GM12878 (cell line): ENCODE results near the gene LDB3. TPM values are rescaled to one million over a fixed set of nuclear protein-coding genes. Genes with fewer than 3 reads are reported as not detected.

Experiments used
- ATAC-seq: fragments of 200-7000 bp; cut with Tn5 transposase; 3 replicates; pipeline ENCODE4 v1.9.1; 2020; ENCODE audit warnings: mild to moderate bottlenecking, moderate library complexity
- BruUV-seq: library from RNA; stranded (reverse); fragments of 400-500 nt; replicated peaks from 2 replicates; lab custom pipeline; 2021; lab: Mats Ljungman, UMichigan
- CTCF ChIA-PET: fragments of 300-600 bp; sonication (Branson Sonifier 250); formaldehyde crosslinking; extraction: SDS; loops from one replicate; lab custom pipeline; 2021; ENCODE audit warnings: inconsistent platforms; lab: Yijun Ruan, JAX
- POLR2A ChIA-PET: fragments of 350-600 bp; formaldehyde crosslinking; extraction: SDS; loops from one replicate; lab custom pipeline; 2021; ENCODE audit warnings: inconsistent platforms; lab: Charles Lee
- RAD21 ChIA-PET: fragments of 300-600 bp; sonication (Branson Sonifier 250); formaldehyde crosslinking; loops from one replicate; lab custom pipeline; 2023; ENCODE audit warnings: antibody characterized with exemption; ENCODE audit not compliant: unreplicated experiment; lab: Charles Lee
- SMC1A ChIA-PET: fragments of 300-600 bp; sonication (Branson Sonifier 250); formaldehyde crosslinking; loops from one replicate; lab custom pipeline; 2023; ENCODE audit not compliant: unreplicated experiment, uncharacterized antibody; lab: Charles Lee
- DNase-seq: peaks from one replicate; pipeline ENCODE4 v3.0.0-alpha.2; 2011; ENCODE audit warnings: low read depth, low spot score
- FAIRE-seq: peaks from 3 replicates; lab custom pipeline; 2011; peaks lifted over from hg19 to GRCh38; lab: Jason Lieb, UNC
- H2AFZ ChIP-seq: 2 replicates; pipeline ENCODE4 v1.6.0; 2011; ENCODE audit warnings: low read depth, low read length, control low read depth; ENCODE audit not compliant: control insufficient read depth
- H3K27ac ChIP-seq: 2 replicates; pipeline ENCODE4 v1.5.1; 2011; ENCODE audit warnings: control low read depth; ENCODE audit not compliant: control insufficient read depth, insufficient read depth
- H3K27me3 ChIP-seq, 2 experiments: replicated peaks in 1 of 2; 2 replicates each; pipeline versions ENCODE4 v1.6.0 to v1.6.1; 2011; ENCODE audit warnings: low read length in 1 of 2; ENCODE audit not compliant: control insufficient read depth in 2 of 2, insufficient read depth in 2 of 2
- H3K36me3 ChIP-seq, 2 experiments: 2 replicates each; pipeline ENCODE4 v1.5.1; 2011; ENCODE audit warnings: low read length in 1 of 2; ENCODE audit not compliant: control insufficient read depth in 2 of 2, insufficient read depth in 2 of 2
- H3K4me1 ChIP-seq: 2 replicates; pipeline ENCODE4 v1.6.1; 2011; ENCODE audit warnings: mild to moderate bottlenecking, low read length, moderate library complexity, mixed read lengths; ENCODE audit not compliant: control insufficient read depth, insufficient read depth
- H3K4me2 ChIP-seq: 2 replicates; pipeline ENCODE4 v1.6.0; 2011; ENCODE audit warnings: control low read depth; ENCODE audit not compliant: control insufficient read depth, insufficient read depth
- H3K4me3 ChIP-seq: fragments of 200-600 bp; sonication (generic); 2 replicates; pipeline ENCODE4 v1.5.1; 2016
- H3K79me2 ChIP-seq: 2 replicates; pipeline ENCODE4 v1.6.0; 2011; ENCODE audit warnings: low read length; ENCODE audit not compliant: control insufficient read depth, insufficient read depth
- H3K9ac ChIP-seq: 2 replicates; pipeline ENCODE4 v1.8.0; 2011; ENCODE audit warnings: low read length, control low read depth, mixed read lengths; ENCODE audit not compliant: control insufficient read depth, insufficient read depth
- H3K9me3 ChIP-seq: replicated peaks from 3 replicates; pipeline ENCODE4 v1.5.1; 2011; ENCODE audit warnings: mild to moderate bottlenecking, low read length; ENCODE audit not compliant: control insufficient read depth, insufficient read depth
- H4K20me1 ChIP-seq: 2 replicates; pipeline ENCODE4 v1.6.0; 2011; ENCODE audit not compliant: control insufficient read depth, insufficient read depth
- FOS ChIP-seq: IDR thresholded peaks from 3 replicates; pipeline ENCODE4 v1.6.1; 2011; ENCODE audit warnings: borderline replicate concordance; ENCODE audit not compliant: insufficient read length; ENCODE audit errors: extremely low read depth
- GATAD2B ChIP-seq: fragments of 450-650 bp; conservative IDR thresholded peaks from 2 replicates; pipeline ENCODE4 v1.6.1; 2017; ENCODE audit warnings: low read depth, mild to moderate bottlenecking, moderate library complexity
- KAT2A ChIP-seq: conservative IDR thresholded peaks from 2 replicates; pipeline ENCODE4 v1.6.1; 2011; ENCODE audit warnings: low read depth, low read length; ENCODE audit not compliant: control insufficient read depth
- MYB ChIP-seq: fragments of 150-350 bp; IDR thresholded peaks from 2 replicates; pipeline ENCODE4 v1.6.1; 2014; ENCODE audit warnings: mild to moderate bottlenecking, low read depth, low read length, borderline replicate concordance
- NFIC ChIP-seq: IDR thresholded peaks from 2 replicates; pipeline ENCODE4 v1.6.1; 2012; ENCODE audit warnings: low read depth, mild to moderate bottlenecking, inconsistent platforms, low read length, moderate library complexity
- RELB ChIP-seq: fragments of 450-650 bp; IDR thresholded peaks from 2 replicates; pipeline ENCODE4 v1.6.1; 2017; ENCODE audit warnings: low read depth, mild to moderate bottlenecking, moderate library complexity
- SPI1 ChIP-seq: IDR thresholded peaks from 2 replicates; pipeline ENCODE4 v1.6.1; 2011; ENCODE audit warnings: low read depth, mild to moderate bottlenecking, low read length, moderate library complexity, borderline replicate concordance; ENCODE audit not compliant: insufficient read depth
- SREBF2 ChIP-seq: IDR thresholded peaks from 2 replicates; pipeline ENCODE4 v1.6.1; 2012; ENCODE audit warnings: mild to moderate bottlenecking, low read length
- ZBTB4 ChIP-seq: fragments of 450-650 bp; formaldehyde crosslinking; IDR thresholded peaks from 2 replicates; pipeline ENCODE4 v1.4.0; 2022; ENCODE audit warnings: mild to moderate bottlenecking, moderate library complexity
- WGBS: methylation state at CpG from one replicate; pipeline ENCODE4 v1.1.6; 2016; ENCODE audit warnings: low lambda C conversion rate; ENCODE audit not compliant: insufficient replicate concordance, insufficient coverage; ENCODE audit errors: missing lambda C conversion rate; 5-methylcytosine and 5-hydroxymethylcytosine counted together
- in situ Hi-C: fragments of 300-500 bp; cut with MboI; formaldehyde crosslinking; loops from 9 replicates; pipeline ENCODE4 v1.14.3; 2018; ENCODE audit warnings: mixed read lengths
- intact Hi-C: fragments of 100-400 bp; cut with micrococcal nuclease; formaldehyde crosslinking; loops from one replicate; pipeline ENCODE4 v1.14.2; 2022; ENCODE audit not compliant: unreplicated experiment
- polyA plus RNA-seq, 11 experiments: library from polyadenylated mRNA; depleted of rRNA in 4 of 11; unstranded in 6 of 11; stranded (reverse) in 5 of 11; fragments of >200 nt; fragmentation: Nextera tagmentation in 4 of 11; fragmentation: Illumina TruSeq in 1 of 11; extraction: Ambion mirVana in 4 of 11; extraction: Trizol in 1 of 11; gene quantifications; 1 replicate in 1 of 11; 2 replicates in 10 of 11; pipeline versions ENCODE4 v1.2.1 to v1.2.3, GENCODE V29; 2011 to 2016; ENCODE audit warnings: inconsistent platforms in 2 of 11, missing spikeins in 2 of 11, low read depth in 1 of 11
- total RNA-seq, 4 experiments: library from RNA; depleted of rRNA in 3 of 4; stranded (reverse); fragments of >200 nt in 3 of 4; fragmentation: Illumina TruSeq in 1 of 4; extraction: Trizol in 1 of 4; gene quantifications; 2 replicates each; pipeline versions ENCODE4 v1.2.1 to v1.2.3, GENCODE V29; 2013 to 2021

Gene LDB3
- total and polyA plus RNA-seq, 10 of the 15 experiments (the other 5 are each of a cell fraction or from before 2014, with no cell fraction given): 0.02 to 0.07 (median 0.04) TPM; not detected in 1

- no peak for TF ChIP-seq RELB
- no peak for TF ChIP-seq GATAD2B
Measured at GRCh38 chr10:86692023-86692514, 23.8 kb downstream of the LDB3 start (continued).

GRCh38 chr10:86692664-86693063, 24.4 kb downstream of the LDB3 start:
- no peak overlapping the region for H2AFZ ChIP-seq
- no peak overlapping the region for H3K4me2 ChIP-seq
- H3K9ac ChIP-seq: no peak overlapping the region
- H3K4me1 ChIP-seq: no peaks in the 10 kb centered on the region
- no TSS peak for BruUV-seq
- no peaks in the 10 kb centered on the region for H4K20me1 ChIP-seq
- ATAC-seq: no peak
- CTCF ChIA-PET: interaction anchor here (1.1 to 5.4 kb wide), 13 partner anchors 10 to 277 kb away, joined by 3 to 86 read pairs (median 5); partner anchors contain the start of gene SNCG
- RAD21 ChIA-PET: interaction anchor here (0.7 to 2.4 kb wide), 4 partner anchors 106 to 268 kb away, joined by 3 to 6 read pairs (median 4); no protein-coding TSS in a partner anchor
- TF ChIP-seq GATAD2B (no peak), SPI1 (no peak), MYB (no peak), SREBF2 (no peak), KAT2A (no peak), NFIC (no peak), ZBTB4 (CRISPR knock-in tag) (no peak), FOS (no peak)
- no peak for FAIRE-seq
- POLR2A ChIA-PET: no interaction called here
- SMC1A ChIA-PET: interaction anchor here (1.0 to 1.6 kb wide), 6 partner anchors 158 to 404 kb away, joined by 4 to 19 read pairs (median 4); no protein-coding TSS in a partner anchor
- no peaks in the 10 kb centered on the region for H3K36me3 ChIP-seq
- in situ Hi-C loops (no loop called here), intact Hi-C loops (no loop called here)
- no peak overlapping the region for H3K27ac ChIP-seq
- H3K27me3 ChIP-seq: peaks cover 0 to 2% of the 10 kb centered on the region in 2 experiments; a peak in 3 of 4 replicates
- no peak overlapping the region for H3K4me3 ChIP-seq
- no peak for DNase-seq
- H3K79me2 ChIP-seq: no peaks in the 10 kb centered on the region
- 19% methylated on average over 7 of the region's 7 CpGs for WGBS
- H3K9me3 ChIP-seq: no peaks in the 10 kb centered on the region
